Measurements from ENCODE around the gene PYGM.

- TF ChIP-seq, protein P1, sequence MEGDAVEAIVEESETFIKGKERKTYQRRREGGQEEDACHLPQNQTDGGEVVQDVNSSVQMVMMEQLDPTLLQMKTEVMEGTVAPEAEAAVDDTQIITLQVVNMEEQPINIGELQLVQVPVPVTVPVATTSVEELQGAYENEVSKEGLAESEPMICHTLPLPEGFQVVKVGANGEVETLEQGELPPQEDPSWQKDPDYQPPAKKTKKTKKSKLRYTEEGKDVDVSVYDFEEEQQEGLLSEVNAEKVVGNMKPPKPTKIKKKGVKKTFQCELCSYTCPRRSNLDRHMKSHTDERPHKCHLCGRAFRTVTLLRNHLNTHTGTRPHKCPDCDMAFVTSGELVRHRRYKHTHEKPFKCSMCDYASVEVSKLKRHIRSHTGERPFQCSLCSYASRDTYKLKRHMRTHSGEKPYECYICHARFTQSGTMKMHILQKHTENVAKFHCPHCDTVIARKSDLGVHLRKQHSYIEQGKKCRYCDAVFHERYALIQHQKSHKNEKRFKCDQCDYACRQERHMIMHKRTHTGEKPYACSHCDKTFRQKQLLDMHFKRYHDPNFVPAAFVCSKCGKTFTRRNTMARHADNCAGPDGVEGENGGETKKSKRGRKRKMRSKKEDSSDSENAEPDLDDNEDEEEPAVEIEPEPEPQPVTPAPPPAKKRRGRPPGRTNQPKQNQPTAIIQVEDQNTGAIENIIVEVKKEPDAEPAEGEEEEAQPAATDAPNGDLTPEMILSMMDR (IDR thresholded peaks at IDR 0.05 in 4 of 5, conservative IDR thresholded peaks at IDR 0.05 in 1 of 5) = no peak
- no peak for TF ChIP-seq POLR2A (IDR thresholded peaks at IDR 0.05)
Measured at GRCh38 chr11:64759131-64759721, 548 bp downstream of the PYGM start.

Measured in gastrocnemius medialis (tissue), 4 donors.